KOPT-K1 (cell line): ENCODE data around the gene TRIOBP.
"Not testable (repeated sequence)": the region's sequence is repeated elsewhere in the genome, so short reads cannot be mapped to it uniquely, and the experiment has no call there.

Experiments
- H3K27ac ChIP-seq: fragments of 200-600 bp; sonication (generic); 2 replicates; pipeline ENCODE4 v1.5.1; 2016; ENCODE audit warnings: antibody characterized with exemption, mild to moderate bottlenecking, low read depth, low read length; ENCODE audit not compliant: poor library complexity, severe bottlenecking
- H3K36me3 ChIP-seq: fragments of 200-600 bp; sonication (generic); 2 replicates; pipeline ENCODE4 v1.5.1; 2017; ENCODE audit warnings: antibody characterized with exemption, mild to moderate bottlenecking, low read length, moderate library complexity; ENCODE audit not compliant: insufficient read depth
- H3K9me3 ChIP-seq: fragments of 200-600 bp; sonication (generic); 2 replicates; pipeline ENCODE4 v1.5.1; 2017; ENCODE audit warnings: antibody characterized with exemption, low read length, mild to moderate bottlenecking; ENCODE audit not compliant: insufficient read depth, poor library complexity, severe bottlenecking

The TRIOBP gene

DNA sequence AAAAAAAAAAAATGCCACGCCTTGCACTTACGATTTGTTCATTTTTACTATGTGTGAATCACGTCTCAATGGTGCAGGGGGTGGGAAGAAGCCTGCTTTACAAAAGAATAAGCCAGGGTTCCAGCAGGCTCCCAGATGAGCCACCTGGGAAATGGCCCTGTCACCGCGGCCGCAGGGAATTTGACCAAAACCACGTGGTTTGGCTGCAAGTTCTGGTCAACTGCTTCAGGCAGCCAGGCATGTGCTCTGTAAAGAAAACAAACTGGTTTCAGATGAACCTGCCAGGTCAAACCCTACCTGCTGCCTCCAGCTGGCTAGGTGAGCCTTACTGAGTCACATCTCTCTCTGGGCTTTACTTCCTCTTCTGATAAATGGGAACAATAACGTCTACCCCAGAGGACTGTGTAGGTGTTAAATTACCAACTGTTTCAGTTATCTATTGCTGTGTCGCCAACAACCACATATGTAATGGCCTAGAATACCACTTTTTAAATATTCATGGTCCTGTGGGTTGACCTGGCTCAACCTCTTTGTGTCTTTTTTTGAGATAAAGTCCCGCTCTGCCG is 80.4 kb downstream of the TRIOBP start:
- no peaks in the 10 kb centered on the region for H3K9me3 ChIP-seq
- peaks cover 21% of the 10 kb centered on the region for H3K36me3 ChIP-seq
- no peak overlapping the region for H3K27ac ChIP-seq

- Histone ChIP-seq H3K9me3 (no peaks in the 10 kb centered on the region), H3K36me3 (peaks cover 9% of the 10 kb centered on the region; the same call in 1 of the 2 replicates), H3K27ac (no peak overlapping the region)
These were observed 81.6 kb downstream of the TRIOBP start for GRCh38 chr22:37778370-37779009.

DNA sequence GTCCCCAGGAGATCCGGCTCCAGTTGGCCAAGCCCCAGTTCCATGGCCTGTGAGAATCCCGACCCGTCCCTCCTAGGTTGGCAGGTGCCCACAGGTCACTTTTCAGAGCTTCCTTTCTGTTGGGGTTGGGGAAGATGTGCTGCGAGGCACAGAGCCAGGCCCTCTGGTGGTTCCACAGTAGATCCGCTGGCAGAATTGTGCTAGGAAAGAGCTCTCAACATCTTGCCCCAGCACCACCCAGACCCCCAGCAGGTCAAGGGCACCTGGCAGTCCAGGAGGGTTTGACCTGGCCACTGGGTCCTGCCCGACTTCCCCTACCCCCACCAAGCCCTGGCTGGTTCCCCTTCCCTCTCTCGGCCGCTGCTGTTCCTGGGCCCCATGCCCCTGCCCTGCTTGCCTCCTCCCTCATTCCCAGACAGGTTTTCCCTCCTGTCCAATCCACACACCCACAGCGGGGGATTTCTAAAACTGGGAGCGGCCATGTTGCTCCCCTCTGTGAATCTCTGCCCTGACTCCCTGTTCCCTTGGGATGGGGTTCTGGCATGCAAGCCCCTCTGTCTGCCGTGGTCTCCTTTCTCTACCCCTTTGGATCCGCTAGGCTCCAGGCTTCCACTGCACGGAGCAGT is 84.7 kb downstream of the TRIOBP start:
- Histone ChIP-seq H3K9me3 (no peaks in the 10 kb centered on the region), H3K36me3 (no peaks in the 10 kb centered on the region), H3K27ac (no peak overlapping the region)

GRCh38 chr22:37782340-37783168 is 85.7 kb downstream of the TRIOBP start:
- no peaks in the 10 kb centered on the region for H3K9me3 ChIP-seq
- H3K27ac ChIP-seq: no peak overlapping the region
- H3K36me3 ChIP-seq: no peaks in the 10 kb centered on the region

GRCh38 chr22:37784829-37785495 is 88.1 kb downstream of the TRIOBP start:
- no peaks in the 10 kb centered on the region for H3K36me3 ChIP-seq
- no peak overlapping the region for H3K27ac ChIP-seq
- no peaks in the 10 kb centered on the region for H3K9me3 ChIP-seq

DNA sequence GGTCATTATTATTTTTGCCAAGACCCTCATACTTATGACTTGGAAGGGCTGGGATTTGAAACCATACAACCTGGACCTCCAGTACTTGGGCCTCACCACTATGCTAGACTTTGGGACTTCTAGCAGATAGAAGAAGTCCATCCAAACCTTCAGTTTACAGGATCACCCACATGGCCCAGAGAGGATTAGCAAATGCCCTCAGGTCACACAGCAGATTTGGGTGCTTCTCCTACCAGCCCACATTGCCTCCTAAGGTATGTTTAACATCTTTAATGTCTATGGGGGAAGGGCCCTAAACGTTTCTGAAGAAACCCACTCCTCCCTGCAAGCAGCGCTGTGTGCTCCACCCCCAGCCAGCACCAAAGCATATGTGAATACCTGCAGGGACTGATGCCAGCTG is 93.4 kb downstream of the TRIOBP start:
- no peak overlapping the region for H3K27ac ChIP-seq
- H3K9me3 ChIP-seq: no peaks in the 10 kb centered on the region
- no peaks in the 10 kb centered on the region for H3K36me3 ChIP-seq

GRCh38 chr22:37792494-37792893 is 95.6 kb downstream of the TRIOBP start:
- H3K36me3 ChIP-seq: no peaks in the 10 kb centered on the region
- no peaks in the 10 kb centered on the region for H3K9me3 ChIP-seq
- H3K27ac ChIP-seq: no peak overlapping the region

DNA sequence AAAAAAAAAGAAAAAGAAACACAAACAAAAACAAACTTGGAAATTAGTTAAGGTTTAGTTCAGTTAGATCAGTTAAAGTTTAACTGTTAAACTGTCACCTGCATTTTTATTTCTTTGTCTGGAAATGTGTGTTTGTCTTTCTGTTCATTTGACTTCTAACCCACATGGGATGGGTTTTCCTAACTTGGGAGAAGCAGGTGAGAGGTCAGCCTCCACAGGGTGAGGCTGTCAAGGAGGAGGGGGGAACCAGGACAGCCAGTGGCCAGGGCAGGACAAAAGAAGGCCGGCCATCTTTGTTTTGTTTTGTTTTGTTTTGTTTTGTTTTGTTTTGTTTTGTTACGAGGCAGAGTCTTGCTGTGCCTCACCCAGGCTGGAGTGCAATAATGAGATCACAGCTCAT is 97.5 kb downstream of the TRIOBP start:
- Histone ChIP-seq H3K36me3 (no peaks in the 10 kb centered on the region), H3K9me3 (no peaks in the 10 kb centered on the region), H3K27ac (no peak overlapping the region)

DNA sequence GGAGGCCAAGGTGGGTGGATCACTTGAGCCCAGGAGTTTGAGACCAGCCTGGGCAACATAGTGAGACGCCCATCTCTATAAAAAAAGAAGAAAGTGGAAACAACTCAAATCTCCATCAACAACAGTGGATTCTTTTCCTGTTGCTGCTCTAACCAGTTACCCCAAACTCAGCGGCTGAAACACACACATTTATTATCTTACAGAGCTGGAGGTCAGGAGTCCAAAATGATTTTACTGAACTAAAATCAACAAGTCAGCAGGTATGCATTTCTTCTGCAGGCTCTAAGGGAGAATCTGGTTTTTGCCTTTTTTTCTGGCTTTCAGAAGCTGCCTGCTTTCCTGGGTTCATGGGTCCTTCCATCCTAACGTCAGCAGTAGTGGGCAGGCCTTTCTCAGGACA is 99.2 kb downstream of the TRIOBP start:
- no peaks in the 10 kb centered on the region for H3K36me3 ChIP-seq
- no peak overlapping the region for H3K27ac ChIP-seq
- no peaks in the 10 kb centered on the region for H3K9me3 ChIP-seq

DNA sequence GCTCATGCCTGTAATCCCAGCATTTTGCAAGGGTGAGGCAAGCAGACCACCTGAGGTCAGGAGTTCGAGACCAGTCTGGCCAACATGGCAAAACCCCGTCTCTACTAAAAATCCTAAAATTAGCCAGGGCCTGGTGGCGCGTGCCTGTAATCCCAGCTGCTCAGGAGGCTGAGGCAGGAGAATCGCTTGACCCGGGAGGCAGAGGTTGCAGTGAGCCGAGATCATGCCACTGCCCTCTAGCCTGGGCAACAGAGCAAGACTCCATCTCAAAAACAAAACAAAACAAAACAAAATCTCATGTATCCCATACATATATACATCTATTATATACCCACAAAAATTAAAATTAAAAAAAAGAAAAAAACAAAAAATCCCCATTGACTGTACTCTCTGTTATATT is 100.4 kb downstream of the TRIOBP start:
- H3K36me3 ChIP-seq, H3K27ac ChIP-seq, H3K9me3 ChIP-seq: not testable (repeated sequence)

GRCh38 chr22:37797874-37798500 is 101.1 kb downstream of the TRIOBP start:
- Histone ChIP-seq H3K27ac (no peak overlapping the region), H3K9me3 (no peaks in the 10 kb centered on the region), H3K36me3 (no peaks in the 10 kb centered on the region)

DNA sequence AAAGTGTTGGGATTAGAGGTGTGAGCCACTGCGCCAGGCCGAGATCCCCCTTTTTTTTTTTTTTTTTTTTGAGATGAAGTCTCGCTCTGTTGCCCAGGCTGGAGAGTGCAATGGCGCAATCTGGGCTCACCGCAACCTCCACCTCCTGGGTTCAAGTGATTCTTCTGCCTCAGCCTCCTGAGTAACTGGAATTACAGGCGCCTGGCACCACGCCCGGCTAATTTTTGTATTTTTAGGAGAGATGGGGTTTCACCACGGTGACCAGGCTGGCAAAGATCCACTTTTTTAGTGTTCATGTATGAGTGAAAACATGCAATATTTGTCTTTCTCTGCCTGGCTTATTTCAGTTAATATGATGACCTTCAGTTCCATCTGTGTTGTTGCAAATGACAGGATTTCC is 103.1 kb downstream of the TRIOBP start:
- not testable (repeated sequence) for H3K9me3 ChIP-seq, H3K36me3 ChIP-seq, H3K27ac ChIP-seq

- Histone ChIP-seq H3K9me3 (no peaks in the 10 kb centered on the region), H3K36me3 (no peaks in the 10 kb centered on the region), H3K27ac (no peak overlapping the region)
These were observed 105.1 kb downstream of the TRIOBP start for GRCh38 chr22:37801946-37802309.

GRCh38 chr22:37802310-37803194 is 105.7 kb downstream of the TRIOBP start:
- H3K27ac ChIP-seq: no peak overlapping the region
- no peaks in the 10 kb centered on the region for H3K36me3 ChIP-seq
- no peaks in the 10 kb centered on the region for H3K9me3 ChIP-seq
